ENCODE measurements around the gene FLYWCH1. TPM values are rescaled to one million over a fixed set of nuclear protein-coding genes. Genes with fewer than 3 reads are reported as not detected.

Gene FLYWCH1
- total and polyA plus RNA-seq, 9 of the 15 experiments (the other 6 are each of a cell fraction or from before 2014, with no cell fraction given) = 0.18 to 33.6 (median 11.3) TPM

GRCh38 chr16:2968738-2969544 is 57.2 kb downstream of the FLYWCH1 start, which contains the start of gene PAQR4 (continued):
- TF ChIP-seq REST (IDR thresholded peaks at IDR 0.05; ENCODE audit: borderline replicate concordance) = peak; percentile 100
- TF ChIP-seq REST (CRISPR knock-in tag; IDR thresholded peaks at IDR 0.05; ENCODE audit: low read depth) = peak; percentile 100
- TF ChIP-seq KLF16 (IDR thresholded peaks at IDR 0.05) = no peak
- TF ChIP-seq OTX1 (CRISPR knock-in tag; IDR thresholded peaks at IDR 0.05) = no peak
- TF ChIP-seq MAX (CRISPR knock-in tag; IDR thresholded peaks at IDR 0.05) = peak; percentile 77

Measured in K562 (cell line).